Spleen (tissue), 7 donors: Measurements from ENCODE around the gene DAP3.

ENCODE experiments used
- POLR2A ChIP-seq, 3 donors: fragments of 450-650 bp; IDR thresholded peaks; one replicate each; pipeline ENCODE4 v1.5.1; 2017; ENCODE audit warnings: antibody characterized with exemption in 3 of 3, mild to moderate bottlenecking in 1 of 3
- TF ChIP-seq, protein P1 (sequence below), 11 experiments: fragments of 200-600 bp in 7 of 11; fragments of 450-650 bp in 4 of 11; sonication (generic) in 4 of 11; IDR thresholded peaks in 8 of 11; conservative IDR thresholded peaks in 3 of 11; 1 replicate in 7 of 11; 2 replicates in 4 of 11; pipeline versions ENCODE4 v1.4.0 to v1.8.0; 2016 to 2021; ENCODE audit warnings: antibody characterized with exemption in 11 of 11, inconsistent platforms in 4 of 11, mild to moderate bottlenecking in 1 of 11
- donor health status: DM: no; HTN: no; CAD: no; lungs with moderate emphysema.
- donor health status: DM: no; HTN: no; CAD: no.
- donor health status: DM: no; HTN: no; CAD: no.

DNA sequence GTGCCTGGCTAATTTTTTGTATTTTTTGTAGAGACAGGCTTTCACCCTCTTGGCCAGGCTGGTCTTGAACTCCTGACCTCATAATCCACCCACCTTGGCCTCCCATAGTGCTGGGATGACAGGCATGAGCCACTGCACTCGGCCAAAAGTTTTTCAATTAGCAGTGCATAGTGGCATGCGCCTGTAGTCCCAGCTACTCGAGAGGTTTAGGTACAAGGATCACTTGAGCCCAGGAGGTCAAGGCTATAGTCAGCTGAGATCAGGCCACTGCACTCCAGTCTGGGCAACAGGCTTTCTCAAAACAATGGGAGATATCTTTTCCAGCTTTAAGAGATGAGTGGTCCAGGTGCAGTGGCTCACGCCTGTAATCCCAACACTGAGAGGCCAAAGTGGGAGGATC is 30.8 kb downstream of the DAP3 start:
- no peak for TF ChIP-seq POLR2A (IDR thresholded peaks at IDR 0.05)
- TF ChIP-seq, protein P1, sequence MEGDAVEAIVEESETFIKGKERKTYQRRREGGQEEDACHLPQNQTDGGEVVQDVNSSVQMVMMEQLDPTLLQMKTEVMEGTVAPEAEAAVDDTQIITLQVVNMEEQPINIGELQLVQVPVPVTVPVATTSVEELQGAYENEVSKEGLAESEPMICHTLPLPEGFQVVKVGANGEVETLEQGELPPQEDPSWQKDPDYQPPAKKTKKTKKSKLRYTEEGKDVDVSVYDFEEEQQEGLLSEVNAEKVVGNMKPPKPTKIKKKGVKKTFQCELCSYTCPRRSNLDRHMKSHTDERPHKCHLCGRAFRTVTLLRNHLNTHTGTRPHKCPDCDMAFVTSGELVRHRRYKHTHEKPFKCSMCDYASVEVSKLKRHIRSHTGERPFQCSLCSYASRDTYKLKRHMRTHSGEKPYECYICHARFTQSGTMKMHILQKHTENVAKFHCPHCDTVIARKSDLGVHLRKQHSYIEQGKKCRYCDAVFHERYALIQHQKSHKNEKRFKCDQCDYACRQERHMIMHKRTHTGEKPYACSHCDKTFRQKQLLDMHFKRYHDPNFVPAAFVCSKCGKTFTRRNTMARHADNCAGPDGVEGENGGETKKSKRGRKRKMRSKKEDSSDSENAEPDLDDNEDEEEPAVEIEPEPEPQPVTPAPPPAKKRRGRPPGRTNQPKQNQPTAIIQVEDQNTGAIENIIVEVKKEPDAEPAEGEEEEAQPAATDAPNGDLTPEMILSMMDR (IDR thresholded peaks at IDR 0.05 in 8 of 11, conservative IDR thresholded peaks at IDR 0.05 in 3 of 11) = no peak
